Left ventricle myocardium superior (tissue), 1 donor: ENCODE results near the gene CCDC102A. TPM values are rescaled to one million over a fixed set of nuclear protein-coding genes. Genes with fewer than 3 reads are reported as not detected.
"Not testable (repeated sequence)": the region's sequence is repeated elsewhere in the genome, so short reads cannot be mapped to it uniquely, and the experiment has no call there.

Experiments used
- ATAC-seq: fragments of 200-7000 bp; cut with Tn5 transposase; one replicate; pipeline ENCODE4 v1.9.1; 2020; ENCODE audit warnings: mild to moderate bottlenecking, moderate library complexity
- DNase-seq: peaks from one replicate; pipeline ENCODE4 v3.0.0-alpha.2; 2020
- intact Hi-C: fragments of 100-400 bp; cut with micrococcal nuclease; formaldehyde crosslinking; loops from one replicate; pipeline ENCODE4 v1.11.0; 2022
- total RNA-seq: library from RNA; stranded (reverse); fragmentation: NEBNext Ultra II Directional; extraction: Animal tissue kit (Norgen Biotek cat#: 25700); gene quantifications from one replicate; pipeline ENCODE4 v1.2.1, GENCODE V29; 2021
- donor health status: DM: no; HTN: yes; CAD: no; lungs with severe emphysema.

Gene CCDC102A
- total RNA-seq, 1 donor from 2014 or later, result 13.2 TPM

DNA sequence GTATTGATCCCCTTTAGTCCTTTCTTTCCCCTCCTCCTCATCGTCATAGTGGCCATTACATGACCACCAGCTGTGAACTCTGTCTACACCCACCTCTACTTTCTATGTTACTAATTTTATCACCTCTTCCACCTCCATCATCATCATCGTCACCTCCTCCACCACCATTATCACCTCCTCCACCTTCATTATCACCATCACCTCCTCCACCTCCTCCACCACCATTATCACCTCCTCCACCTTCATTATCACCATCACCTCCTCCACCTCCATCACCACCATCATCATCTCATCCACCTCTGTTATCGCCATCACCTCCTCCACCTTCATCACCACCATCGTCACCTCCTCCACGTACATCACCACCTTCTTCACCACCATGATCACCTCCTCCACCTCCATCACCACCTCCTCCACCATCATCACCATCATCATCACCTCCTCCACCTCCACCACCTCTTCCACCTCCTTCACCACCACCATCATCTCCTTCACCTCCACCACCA is 31.9 kb upstream of the CCDC102A start:
- intact Hi-C loops, result no loop called here
- no peak for DNase-seq
- ATAC-seq, result no peak

DNA sequence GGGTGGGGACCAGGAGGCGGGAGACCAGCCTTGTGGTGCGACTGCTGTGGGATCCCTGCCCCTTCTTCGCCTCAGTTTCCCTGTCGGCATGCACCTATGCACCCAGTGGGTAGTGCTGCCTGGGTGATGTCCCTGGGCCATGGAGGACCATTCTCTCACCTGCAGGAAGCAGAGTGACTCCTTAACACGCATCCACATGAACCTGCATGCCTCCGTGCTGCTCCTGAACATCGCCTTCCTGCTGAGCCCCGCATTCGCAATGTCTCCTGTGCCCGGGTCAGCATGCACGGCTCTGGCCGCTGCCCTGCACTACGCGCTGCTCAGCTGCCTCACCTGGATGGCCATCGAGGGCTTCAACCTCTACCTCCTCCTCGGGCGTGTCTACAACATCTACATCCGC is 31.3 kb upstream of the CCDC102A start:
- intact Hi-C loops, result no loop called here
- no peak for ATAC-seq
- DNase-seq, result no peak

DNA sequence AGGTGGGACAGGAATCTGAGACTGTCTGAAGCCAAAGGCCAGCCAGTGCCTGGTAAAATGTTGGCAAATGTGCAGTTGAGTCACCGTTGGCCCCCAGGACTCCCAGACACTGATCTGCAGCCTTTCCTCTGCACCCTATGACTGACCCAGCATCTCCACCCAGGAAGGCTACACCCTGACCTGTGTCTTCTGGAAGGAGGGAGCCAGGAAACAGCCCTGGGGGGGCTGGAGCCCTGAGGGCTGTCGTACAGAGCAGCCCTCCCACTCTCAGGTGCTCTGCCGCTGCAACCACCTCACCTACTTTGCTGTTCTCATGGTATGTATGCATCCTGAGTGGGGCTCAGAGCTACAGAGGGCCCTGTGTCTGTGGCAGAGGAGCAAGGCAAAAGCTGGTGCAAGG is 30.1 kb upstream of the CCDC102A start:
- intact Hi-C loops, result no loop called here
- DNase-seq (no peak), ATAC-seq (no peak)

DNA sequence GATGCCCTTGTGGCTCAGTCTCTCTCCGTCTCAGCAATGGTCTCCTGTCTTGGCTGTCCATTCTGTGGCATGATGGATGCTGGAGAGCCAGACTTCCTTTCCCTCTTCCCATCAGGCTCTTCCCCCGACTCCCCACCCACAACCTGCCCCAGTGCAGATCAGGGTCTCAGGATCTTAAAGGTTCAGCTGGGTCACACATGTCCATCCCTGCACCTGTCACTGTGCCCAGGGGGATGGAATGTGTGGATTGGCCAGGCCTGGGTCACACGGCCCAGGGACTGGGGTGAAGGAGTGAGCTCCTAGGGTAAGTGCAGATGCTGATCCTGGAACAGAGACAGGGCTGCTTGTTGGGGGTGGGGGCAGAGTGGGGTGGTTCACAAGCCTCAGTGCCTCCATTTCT is 29.1 kb upstream of the CCDC102A start:
- intact Hi-C loops, result no loop called here
- ATAC-seq (no peak), DNase-seq (no peak)

DNA sequence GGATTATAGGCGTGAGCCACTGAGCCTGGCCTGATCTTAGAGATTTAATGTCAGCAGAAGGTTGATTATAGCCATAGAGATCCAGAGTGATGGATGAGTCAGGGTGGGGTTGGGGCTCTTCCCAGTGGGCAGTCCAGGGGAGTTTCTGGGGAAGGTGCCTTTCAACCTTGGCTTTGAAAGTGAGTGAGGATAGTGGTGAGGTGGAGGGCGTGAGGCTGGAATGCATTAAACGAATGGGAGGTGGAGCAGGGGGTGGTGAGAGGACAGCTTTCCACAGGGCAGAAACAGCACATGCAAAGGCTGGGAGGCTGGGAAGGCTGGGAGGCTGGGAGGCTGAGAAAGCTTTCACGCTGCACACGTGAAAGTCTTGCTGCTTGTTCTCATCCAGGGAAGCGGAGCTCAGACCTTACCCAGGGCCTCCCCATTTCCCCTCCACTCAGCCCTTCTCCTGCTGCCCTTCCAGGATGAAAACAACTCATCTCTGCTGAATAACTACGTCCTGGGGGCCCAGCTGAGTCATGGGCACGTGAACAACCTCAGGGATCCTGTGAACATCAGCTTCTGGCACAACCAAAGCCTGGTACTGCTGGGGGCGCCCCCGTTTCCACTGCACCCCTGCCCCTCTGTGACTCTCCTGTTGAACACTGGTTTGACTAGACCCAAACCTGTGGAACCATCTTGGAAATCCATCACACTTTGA is 28.4 kb upstream of the CCDC102A start:
- intact Hi-C loops, result no loop called here
- no peak for ATAC-seq

DNA sequence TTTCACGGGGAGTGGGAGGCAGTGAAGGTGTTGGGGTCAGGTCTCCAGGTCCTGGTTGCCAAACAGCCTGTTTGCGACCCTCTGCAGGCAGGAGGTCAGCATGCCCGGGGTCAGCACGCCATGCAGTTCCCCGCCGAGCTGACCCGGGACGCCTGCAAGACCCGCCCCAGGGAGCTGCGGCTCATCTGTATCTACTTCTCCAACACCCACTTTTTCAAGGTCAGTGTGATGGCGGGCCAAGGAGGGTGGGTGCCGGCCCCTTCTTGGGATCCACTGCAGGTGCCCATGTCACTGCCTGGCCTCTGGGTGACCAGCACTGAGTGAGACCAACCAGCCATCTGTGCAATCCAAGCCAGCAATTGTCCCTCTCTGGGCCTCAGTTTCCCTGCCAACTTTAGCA is 27.4 kb upstream of the CCDC102A start:
- intact Hi-C loops, result no loop called here
- DNase-seq, result no peak
- ATAC-seq, result no peak

More for the DNA sequence above, 28.4 kb upstream of the CCDC102A start:
- no peak for DNase-seq

DNA sequence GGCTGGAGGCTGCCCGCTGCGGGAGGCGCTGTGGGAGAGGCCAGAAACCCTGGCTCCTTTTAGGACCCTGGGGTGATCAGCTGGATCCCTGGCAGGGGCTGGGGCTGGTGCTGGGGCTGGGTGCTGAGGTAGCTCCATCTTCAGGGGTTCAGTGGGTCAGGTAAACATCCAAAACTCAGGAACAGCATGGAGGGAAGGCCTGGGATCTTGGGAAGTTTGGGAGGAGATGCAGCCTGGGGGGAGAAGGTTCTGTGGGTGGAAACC is 27.0 kb upstream of the CCDC102A start:
- intact Hi-C loops, result no loop called here
- DNase-seq (no peak), ATAC-seq (no peak)

DNA sequence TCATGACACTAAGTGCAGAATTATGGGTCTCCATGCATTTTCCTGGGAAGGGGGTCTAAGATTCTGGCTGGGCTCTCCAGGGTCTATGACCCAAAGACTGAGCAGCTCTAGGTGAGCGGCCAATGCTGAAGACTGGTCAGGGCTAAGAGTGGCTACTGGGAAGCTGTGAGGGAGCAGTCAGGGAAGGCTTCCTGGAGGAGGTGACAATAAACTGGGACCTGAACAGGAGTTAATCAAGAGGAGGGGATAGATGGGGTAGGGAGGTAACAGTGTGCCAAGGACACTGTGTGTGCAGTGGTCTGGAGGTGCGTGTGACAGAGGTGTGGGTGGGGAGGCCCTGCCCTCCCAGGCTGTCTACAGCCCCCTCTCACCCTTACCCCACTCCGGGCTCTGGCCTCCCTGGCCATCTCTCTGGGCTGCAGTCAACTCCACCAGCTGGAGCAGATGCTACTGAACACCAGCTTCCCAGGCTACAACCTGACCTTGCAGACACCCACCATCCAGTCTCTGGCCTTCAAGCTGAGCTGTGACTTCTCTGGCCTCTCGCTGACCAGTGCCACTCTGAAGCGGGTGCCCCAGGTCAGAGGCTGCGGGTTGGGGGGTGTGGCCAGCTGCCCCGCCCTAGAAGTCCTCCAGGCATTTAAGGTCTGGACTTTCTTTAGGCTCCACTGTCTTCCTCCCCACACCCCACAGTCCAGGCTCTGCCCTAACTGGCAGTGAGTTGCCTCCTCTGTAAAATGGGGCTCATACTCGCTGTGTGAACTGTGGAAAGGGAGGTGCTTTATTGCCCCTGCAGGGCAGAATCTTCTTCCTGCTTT is 26.5 kb upstream of the CCDC102A start:
- intact Hi-C loops, result no loop called here
- DNase-seq, result no peak
- ATAC-seq, result no peak

DNA sequence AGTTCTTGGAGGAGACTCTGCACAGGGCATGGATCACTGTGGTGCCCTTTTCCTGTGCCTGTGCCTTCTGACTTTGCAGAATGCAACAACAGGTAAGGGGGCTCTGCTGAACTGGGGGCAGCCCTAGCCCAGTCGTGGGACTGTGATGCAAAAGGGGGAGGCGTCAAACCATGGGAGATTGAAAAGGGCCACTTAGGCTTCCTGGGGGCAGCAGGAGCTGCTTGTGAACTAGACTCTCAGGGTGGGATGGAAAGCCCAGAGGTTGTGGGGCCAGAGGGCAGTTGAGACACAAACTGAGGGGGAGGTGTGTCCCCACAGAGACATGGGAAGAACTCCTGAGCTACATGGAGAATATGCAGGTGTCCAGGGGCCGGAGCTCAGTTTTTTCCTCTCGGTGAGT is 25.7 kb upstream of the CCDC102A start:
- no peak for ATAC-seq
- intact Hi-C loops, result no loop called here
- no peak for DNase-seq

DNA sequence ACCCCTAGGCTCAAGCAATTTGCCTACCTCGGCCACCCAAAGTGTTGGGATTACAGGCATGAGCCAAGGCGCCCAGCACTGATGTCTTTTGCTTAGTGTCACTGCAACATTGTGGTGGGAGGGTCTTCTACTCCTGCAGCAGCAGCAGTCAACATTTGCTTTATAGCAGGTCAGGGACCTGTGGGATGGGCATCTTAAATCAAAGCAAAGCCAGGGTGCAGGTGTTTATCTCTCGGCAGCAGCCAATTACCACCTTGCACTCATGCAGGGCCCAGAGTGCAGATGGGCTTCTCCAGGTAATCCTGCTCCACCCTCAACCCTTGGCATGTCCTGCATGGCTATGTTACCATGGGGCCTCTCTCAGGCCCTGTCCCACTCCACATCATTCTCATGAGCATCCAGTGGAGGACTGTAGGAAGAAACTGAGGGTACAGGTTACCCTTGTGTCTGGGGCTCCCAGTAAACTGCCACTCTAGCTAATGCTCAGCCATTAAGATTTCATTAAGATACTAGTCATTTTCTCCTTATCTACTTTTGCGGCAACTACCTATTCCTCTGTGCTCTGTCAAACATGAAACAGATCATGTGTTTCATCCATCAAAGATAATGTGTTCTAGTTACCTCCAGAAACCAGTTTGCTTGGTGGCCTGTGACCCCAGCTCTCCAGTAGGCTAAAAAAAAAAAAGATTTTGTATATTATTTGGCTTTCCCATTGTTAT is 22.9 kb upstream of the CCDC102A start:
- ATAC-seq (no peak), DNase-seq (no peak)
- intact Hi-C loops, result no loop called here

DNA sequence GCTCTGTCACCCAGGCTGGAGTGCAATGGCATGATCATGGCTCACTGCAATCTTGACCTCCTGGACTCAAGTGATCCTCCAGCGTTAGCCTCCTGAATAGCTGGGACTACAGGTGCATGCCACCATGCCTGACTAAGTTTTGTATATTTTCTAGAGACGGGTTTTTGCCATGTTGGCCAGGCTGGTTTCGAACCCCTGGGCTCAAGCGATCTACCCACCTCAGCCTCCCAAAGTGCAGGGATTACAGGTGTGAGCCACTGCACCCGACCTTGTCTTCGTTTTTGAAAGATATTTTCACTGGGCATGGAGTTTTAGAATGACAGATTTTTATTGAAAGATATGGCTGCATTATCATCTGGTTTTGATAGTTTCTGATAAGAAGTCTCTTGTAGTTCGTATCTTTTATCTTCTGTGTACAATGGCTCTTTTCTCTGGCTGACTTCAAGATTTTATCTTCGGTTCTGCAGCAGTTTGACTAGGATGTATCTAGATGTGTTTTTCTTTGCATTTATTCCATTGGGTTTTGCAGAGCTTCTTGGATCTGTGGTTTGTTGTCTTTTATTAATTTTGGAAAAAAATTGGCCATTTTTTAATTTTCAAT is 20.7 kb upstream of the CCDC102A start:
- DNase-seq (no peak), ATAC-seq (no peak)
- intact Hi-C loops, result no loop called here

DNA sequence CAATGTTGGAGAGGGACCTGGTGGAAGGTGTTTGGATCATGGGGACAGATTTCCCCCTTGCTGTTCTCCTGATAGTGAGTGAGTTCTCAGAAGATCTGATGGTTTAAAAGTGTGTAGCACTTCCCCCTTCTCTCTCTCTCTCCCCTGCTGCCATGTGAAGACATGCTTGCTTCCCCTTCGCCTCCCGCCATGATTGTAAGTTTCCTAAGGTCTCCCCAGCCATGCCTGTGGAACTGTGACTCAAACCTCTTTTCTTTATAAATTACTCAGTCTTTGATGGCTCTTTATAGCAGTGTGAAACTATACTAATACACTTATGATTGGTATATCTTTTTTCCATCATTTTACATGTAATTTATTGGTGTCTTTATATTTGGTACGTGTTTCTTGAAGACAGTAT is 19.5 kb upstream of the CCDC102A start:
- DNase-seq, result no peak
- no peak for ATAC-seq
- intact Hi-C loops, result no loop called here

DNA sequence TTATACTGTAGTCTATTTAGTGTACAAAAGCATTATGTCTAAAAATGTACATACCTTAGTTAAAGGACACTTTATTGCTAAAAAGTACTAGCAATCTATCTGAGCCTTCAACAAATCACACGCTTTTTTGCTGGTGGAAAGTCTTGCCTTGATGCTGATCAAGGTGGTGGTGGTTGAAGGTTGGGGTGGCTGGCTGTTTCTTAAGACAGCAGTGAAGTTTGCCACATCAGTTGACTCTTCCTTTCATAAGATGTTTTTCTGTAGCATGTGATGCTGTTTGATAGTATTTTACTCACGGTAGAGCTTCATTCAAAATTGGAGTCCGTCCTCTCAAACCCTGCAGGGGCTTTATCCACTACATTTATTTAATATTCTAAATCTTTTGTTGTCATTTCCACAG is 14.7 kb upstream of the CCDC102A start:
- intact Hi-C loops, result no loop called here
- ATAC-seq (no peak), DNase-seq (no peak)

DNA sequence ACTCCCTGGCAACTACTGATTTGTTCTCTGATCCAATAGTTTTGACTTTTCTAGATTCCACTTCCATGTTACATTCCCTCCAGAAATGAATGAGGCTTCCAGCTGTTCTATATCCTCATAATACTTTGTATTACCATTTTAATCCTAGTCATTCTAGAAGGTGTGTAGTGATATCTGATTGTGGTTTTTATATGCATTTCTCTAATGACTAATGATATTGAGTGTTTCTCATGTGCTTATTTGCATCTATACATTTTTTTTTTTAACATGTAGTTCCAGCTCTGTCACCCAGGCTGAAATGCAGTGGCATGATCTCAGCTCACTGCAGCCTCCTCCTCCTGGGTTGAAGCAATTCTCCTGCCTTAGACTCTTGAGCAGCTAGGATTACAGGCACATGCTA is 13.4 kb upstream of the CCDC102A start:
- DNase-seq (no peak), ATAC-seq (no peak)
- intact Hi-C loops, result no loop called here

DNA sequence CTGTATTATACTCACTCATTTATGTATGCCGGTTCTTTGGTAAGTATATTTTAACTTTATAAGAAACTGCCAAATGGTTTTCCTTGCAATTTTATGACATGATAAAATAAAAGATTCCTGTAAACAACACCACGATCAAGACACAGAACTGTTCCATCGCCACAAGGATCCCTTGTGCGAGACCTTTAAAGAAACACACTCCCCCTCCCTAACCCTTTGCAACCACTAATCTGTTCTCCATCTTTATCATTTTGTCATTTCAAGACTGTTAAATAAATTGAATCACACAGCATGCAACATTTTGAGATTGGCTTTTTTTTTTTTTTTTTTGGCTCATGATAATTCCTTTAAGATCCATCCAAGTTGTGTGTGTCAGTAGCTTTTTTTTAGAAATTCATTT is 12.0 kb upstream of the CCDC102A start:
- no peak for ATAC-seq
- intact Hi-C loops, result no loop called here
- no peak for DNase-seq

DNA sequence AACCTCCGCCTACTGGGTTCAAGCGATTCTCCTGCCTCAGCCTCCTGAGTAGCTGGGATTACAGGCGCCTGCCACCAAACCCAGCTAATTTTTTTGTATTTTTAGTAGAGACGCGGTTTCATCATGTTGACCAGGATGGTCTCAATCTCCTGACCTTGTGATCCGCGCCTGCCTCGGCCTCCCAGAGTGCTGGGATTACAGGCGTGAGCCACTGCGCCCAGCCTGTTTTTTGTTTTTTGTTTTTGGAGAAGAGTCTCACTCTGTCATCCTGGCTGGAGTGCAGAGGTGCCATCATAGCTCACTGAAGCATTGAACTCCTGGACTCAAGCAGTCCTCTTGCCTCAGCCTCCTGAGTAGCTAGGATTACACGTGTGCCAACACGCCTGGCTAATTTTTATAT is 11.2 kb upstream of the CCDC102A start:
- intact Hi-C loops, DNase-seq, ATAC-seq: not testable (repeated sequence)

DNA sequence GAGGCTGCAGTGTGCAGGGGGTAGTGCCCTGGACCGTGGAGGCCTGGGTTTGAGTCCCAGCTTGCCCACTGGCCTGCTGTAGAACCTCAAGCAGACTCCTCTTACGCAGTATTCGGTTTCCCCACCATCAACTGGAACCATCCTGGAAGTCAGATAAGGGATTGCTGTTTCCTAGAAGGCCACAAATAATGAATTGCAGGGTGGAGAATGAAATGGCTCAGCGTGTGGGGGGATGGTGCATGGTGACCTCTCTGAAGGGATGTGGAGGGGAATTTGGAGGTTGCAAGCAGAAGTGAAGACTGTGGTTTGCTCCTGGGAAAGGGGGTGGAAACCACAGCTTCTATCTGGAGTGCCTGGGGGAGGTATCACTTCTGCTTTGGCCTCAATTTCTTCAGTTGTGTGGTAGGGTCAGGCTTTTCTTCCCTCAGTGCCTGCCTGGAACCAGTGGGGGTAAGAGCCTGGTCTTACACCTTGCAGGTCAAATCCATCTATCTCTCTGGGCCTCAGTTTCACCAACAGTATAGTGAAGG is 7.8 kb upstream of the CCDC102A start:
- intact Hi-C loops, result no loop called here
- ATAC-seq, result peak; percentile 53
- no peak for DNase-seq

DNA sequence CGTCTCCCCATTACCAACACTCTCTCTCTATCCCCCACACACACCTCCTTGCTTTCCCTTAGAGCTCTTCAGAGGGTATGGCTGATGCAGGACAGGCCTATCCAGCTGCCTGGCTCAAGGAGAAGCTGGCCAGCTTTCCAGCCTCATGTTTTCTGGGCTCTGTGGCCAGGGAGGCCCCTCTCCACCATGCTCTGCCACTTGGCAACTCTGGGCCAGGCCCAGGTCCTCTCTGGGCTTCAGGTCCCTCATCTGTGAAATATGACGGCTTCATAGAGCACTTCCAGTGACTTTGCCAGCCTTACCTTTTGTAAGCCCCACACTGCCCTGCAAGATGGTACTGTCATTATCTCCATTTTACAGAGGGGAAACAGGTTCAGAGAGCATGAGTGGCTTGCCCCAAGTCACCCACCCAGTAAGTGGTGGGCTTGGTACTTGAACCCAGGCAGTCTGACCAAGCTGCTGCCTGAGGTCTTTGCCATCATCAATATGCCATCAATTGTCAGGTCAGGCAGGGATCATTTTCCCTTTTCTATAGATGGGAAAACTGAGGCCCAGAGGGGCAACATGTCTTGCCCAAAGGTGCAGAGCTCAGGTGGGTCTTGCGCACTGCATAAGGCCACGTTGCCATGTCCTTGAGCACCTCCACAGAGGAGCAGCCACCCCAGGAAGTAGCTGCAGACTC is 5.5 kb upstream of the CCDC102A start:
- DNase-seq (no peak), ATAC-seq (no peak)
- intact Hi-C loops, result no loop called here
